ENCODE results near the gene IQSEC1.

The IQSEC1 gene

DNA sequence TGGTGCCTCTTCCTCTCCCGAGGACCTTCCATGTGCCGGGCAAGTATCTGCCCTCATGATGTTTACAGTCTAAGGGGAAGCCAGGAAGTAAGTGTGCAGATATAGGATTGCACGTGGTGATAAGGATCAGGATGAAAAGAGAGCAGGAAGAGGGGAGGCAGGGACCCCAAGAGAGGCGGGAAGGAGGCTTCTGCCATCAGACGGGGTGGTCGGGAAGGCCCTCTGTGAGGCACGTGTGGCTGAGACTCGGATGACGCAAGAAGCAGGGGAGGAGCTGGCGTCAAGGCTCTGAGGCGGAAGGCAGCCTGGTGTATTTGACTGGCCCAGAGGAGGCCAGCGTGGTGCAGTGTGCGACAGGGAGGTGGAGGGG lies 762 bp upstream of the IQSEC1 start:
- peak overlapping the region; percentile 45 for H3K27ac Mint-ChIP-seq
- peaks cover 48% of the 10 kb centered on the region for H3K4me1 Mint-ChIP-seq (ENCODE audit: low read depth)
- peak overlapping the region; percentile 87 for H3K4me3 Mint-ChIP-seq
- H3K27me3 Mint-ChIP-seq (ENCODE audit: low read depth): peaks cover 30% of the 10 kb centered on the region
- H3K36me3 Mint-ChIP-seq (ENCODE audit: low read depth): peaks cover 6% of the 10 kb centered on the region
- no peaks in the 10 kb centered on the region for H3K9me3 Mint-ChIP-seq
- no peak for DNase-seq (ENCODE audit: low spot score)

DNA sequence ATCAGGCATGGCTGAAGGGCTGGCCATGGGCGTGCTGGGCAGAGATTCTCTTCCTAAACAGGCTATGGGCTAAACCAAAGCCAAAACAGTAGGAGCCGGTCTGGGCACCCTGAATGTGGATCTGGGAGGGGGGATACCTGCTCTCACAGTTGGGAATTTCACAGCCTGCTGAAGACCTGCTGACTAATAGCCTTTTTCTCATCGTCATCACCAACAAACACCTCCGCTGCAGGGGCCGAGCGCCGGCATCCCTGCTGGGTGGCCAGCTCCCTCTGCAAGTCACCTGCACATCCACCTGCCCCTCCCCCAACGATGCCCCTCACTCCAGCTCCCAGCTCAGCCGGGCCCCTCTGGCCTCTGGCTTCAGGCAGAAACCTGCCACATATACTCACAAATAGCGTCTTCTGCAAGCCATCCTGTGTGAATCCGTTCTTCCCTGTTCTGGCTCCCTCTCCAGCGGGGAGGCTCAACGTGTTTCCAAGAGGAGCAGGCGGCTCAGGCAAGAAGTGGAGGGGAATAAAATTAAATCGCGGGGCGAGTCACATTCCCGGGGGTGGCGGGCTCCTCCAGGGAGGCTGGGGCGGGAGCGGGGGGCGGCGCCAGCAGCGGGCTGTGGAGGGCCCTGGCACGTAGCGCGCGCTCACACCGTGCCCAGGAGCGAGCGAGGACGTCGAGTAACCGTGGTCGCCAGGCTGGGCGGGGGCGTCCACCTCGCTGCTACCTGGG lies 466 bp downstream of the IQSEC1 start:
- peaks cover 30% of the 10 kb centered on the region for H3K27me3 Mint-ChIP-seq (ENCODE audit: low read depth)
- H3K4me3 Mint-ChIP-seq: peak overlapping the region; percentile 87
- DNase-seq (ENCODE audit: low spot score): no peak
- H3K9me3 Mint-ChIP-seq: no peaks in the 10 kb centered on the region
- peaks cover 7% of the 10 kb centered on the region for H3K36me3 Mint-ChIP-seq (ENCODE audit: low read depth)
- peak overlapping the region; percentile 75 for H3K27ac Mint-ChIP-seq
- H3K4me1 Mint-ChIP-seq (ENCODE audit: low read depth): peaks cover 43% of the 10 kb centered on the region

DNA sequence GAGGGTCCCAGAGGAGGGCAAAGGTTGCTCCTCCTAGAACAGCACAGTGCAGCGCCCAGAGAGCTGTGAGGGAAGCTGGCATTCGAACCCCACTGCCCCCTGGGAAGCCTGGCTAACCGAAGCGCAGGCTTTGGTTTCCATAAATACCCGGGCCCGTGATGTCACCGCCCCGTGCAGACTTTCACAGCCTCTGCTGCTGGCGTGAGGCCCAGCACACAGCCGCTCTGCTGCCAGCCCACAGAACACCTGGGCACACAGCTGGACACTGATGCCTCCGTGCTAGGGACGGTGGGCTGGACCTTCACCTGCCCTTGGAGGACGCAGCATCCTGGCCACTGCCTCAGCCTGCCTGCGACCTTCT lies 1.0 kb downstream of the IQSEC1 start:
- H3K4me1 Mint-ChIP-seq (ENCODE audit: low read depth): peaks cover 41% of the 10 kb centered on the region
- H3K27ac Mint-ChIP-seq: no peak overlapping the region
- peak overlapping the region; percentile 87 for H3K4me3 Mint-ChIP-seq
- no peaks in the 10 kb centered on the region for H3K9me3 Mint-ChIP-seq
- peaks cover 29% of the 10 kb centered on the region for H3K27me3 Mint-ChIP-seq (ENCODE audit: low read depth)
- DNase-seq (ENCODE audit: low spot score): no peak
- H3K36me3 Mint-ChIP-seq (ENCODE audit: low read depth): peaks cover 7% of the 10 kb centered on the region

DNA sequence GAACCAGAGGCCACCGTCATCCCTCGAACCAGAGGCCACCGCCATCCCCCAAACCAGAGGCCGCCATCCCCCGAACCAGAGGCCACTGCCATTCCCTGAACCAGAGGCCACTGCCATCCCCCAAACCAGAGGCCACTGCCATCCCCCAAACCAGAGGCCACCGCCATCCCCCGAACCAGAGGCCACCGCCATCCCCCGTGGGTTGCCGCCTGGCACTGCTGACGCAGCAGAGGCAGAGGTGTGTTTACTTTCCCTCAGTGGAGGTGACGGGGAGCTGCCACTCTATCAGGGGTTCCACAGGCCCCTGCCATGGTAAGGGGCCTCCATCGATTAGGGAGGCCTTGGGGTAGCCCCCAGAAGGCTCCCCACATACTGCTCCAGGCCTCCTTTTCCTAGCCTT lies 1.5 kb downstream of the IQSEC1 start:
- Mint-ChIP-seq H3K27me3 (ENCODE audit: low read depth) (peaks cover 27% of the 10 kb centered on the region), H3K4me3 (peak overlapping the region; percentile 40), H3K36me3 (ENCODE audit: low read depth) (peaks cover 7% of the 10 kb centered on the region), H3K27ac (peak overlapping the region; percentile 45), H3K9me3 (no peaks in the 10 kb centered on the region), H3K4me1 (ENCODE audit: low read depth) (peaks cover 41% of the 10 kb centered on the region)
- DNase-seq (ENCODE audit: low spot score): no peak

DNA sequence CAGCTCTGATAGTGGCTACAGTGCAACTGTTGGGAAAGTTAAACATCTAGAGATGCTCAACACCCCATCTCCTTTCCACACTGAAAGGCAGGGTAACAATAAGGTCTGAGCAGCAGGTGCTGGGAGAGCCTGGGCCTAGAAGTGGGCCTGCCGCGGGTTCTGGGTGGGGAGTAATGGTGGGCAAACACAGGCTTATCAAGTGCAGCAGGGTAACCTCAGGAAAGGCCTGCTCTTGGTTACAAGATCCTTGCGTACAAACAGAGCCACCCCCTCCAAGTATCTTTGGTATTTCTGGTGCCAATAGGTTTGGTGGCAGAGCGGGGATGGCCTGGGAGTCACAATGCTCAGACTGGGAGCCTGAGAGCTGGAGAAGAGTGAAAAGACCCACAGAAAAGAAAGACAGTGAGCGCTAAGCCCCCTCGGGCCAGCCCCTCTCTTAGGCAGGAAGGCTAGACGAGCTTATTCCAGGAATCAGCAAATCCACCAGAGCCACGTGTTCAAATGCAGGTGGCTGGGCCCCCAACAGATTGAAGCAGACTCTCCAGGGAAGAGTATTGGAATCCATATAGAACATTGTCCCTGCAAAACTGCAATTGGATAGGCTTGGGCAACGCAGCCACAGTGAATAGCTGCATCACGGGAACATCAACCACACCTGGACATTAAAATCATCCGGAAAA lies 2.7 kb downstream of the IQSEC1 start:
- no peak for DNase-seq (ENCODE audit: low spot score)
- peak overlapping the region; percentile 74 for H3K4me3 Mint-ChIP-seq
- peaks cover 7% of the 10 kb centered on the region for H3K36me3 Mint-ChIP-seq (ENCODE audit: low read depth)
- peaks cover 43% of the 10 kb centered on the region for H3K4me1 Mint-ChIP-seq (ENCODE audit: low read depth)
- peaks cover 20% of the 10 kb centered on the region for H3K27me3 Mint-ChIP-seq (ENCODE audit: low read depth)
- H3K9me3 Mint-ChIP-seq: no peaks in the 10 kb centered on the region
- peak overlapping the region; percentile 88 for H3K27ac Mint-ChIP-seq

DNA sequence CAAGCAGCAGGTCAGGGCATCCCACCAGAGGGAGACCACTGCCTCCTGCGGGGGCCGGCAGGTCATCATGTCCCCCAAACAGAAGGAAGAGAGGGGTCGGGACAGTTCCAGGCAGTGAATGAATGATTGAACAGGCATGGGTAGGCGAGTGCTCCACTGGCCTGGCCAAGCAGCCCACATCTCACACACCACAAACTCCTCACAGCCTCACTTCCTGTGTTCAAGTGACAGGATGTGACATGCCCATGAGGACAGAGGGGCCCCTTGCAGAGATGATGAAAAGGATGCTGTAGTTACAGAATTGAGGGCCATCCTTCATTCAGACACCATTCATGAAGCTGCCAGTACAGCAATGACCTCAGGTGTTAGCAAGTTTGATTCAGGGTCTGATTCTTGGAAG lies 3.7 kb downstream of the IQSEC1 start:
- peak; percentile 57 for DNase-seq (ENCODE audit: low spot score)
- Mint-ChIP-seq H3K9me3 (no peaks in the 10 kb centered on the region), H3K36me3 (ENCODE audit: low read depth) (peaks cover 7% of the 10 kb centered on the region), H3K4me1 (ENCODE audit: low read depth) (peaks cover 45% of the 10 kb centered on the region), H3K27ac (peak overlapping the region; percentile 88), H3K4me3 (peak overlapping the region; percentile 74), H3K27me3 (ENCODE audit: low read depth) (peaks cover 9% of the 10 kb centered on the region)

DNA sequence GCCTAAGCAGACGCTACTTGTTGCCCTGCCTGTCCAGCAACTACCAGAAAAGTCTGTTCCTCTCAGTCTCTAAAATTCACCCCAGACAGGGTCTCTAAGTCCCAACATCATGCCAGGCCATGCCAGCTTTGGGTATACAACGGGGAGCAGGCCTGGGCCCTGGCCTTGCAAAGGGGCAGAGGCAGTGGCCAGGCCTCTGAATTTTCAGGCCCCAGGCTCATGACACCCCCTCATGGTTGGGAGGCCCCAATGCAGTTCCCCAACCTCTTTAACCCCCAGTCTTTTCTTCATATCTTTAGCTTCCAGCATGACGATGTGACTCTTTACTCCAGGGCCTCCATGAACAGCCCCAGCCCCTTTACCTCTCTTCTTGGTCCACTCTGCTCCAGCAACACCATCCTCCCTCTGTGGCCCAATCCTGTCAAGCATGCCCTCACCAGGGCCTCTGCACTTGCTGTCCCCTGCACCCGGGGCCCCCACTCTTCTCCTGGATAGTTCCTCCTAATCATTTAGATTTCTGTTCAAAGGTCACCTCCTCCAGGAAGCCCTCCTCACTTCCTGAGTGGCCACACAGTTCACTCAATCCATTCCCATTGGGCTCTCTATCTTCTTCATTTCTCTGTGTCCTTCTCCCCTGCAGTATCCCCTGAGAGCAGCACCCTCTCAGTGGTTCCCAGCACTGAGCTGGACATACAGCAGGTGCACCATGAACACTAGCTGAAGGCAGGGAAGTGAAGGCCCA lies 4.8 kb downstream of the IQSEC1 start:
- Mint-ChIP-seq H3K27me3 (ENCODE audit: low read depth) (no peaks in the 10 kb centered on the region), H3K27ac (peak overlapping the region; percentile 88), H3K9me3 (no peaks in the 10 kb centered on the region), H3K4me3 (no peak overlapping the region), H3K36me3 (ENCODE audit: low read depth) (peaks cover 7% of the 10 kb centered on the region), H3K4me1 (ENCODE audit: low read depth) (peaks cover 36% of the 10 kb centered on the region)
- no peak for DNase-seq (ENCODE audit: low spot score)

DNA sequence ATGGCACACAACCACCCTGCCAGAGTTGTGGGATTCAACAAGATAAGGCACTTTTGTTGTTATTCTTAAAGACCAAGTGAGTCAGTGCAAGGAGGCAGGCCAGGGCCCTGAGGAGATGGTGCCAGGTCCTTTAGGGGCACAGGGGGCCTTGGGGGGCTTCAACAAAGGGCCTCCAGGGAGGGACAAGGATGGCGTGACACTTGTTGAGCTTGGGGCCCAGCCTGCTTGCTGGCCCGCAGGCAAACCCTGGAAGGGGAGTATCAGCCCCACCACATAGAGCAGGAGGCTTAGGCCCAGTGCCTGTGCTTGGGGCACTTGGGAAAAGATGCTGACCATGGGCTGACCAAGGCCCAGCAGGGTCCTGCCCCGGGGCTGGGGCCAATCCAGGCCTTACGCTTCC lies 5.5 kb downstream of the IQSEC1 start:
- DNase-seq (ENCODE audit: low spot score): no peak
- H3K4me1 Mint-ChIP-seq (ENCODE audit: low read depth): peaks cover 35% of the 10 kb centered on the region
- peak overlapping the region; percentile 60 for H3K27ac Mint-ChIP-seq
- H3K4me3 Mint-ChIP-seq: no peak overlapping the region
- H3K27me3 Mint-ChIP-seq (ENCODE audit: low read depth): no peaks in the 10 kb centered on the region
- no peaks in the 10 kb centered on the region for H3K9me3 Mint-ChIP-seq
- peaks cover 9% of the 10 kb centered on the region for H3K36me3 Mint-ChIP-seq (ENCODE audit: low read depth)

DNA sequence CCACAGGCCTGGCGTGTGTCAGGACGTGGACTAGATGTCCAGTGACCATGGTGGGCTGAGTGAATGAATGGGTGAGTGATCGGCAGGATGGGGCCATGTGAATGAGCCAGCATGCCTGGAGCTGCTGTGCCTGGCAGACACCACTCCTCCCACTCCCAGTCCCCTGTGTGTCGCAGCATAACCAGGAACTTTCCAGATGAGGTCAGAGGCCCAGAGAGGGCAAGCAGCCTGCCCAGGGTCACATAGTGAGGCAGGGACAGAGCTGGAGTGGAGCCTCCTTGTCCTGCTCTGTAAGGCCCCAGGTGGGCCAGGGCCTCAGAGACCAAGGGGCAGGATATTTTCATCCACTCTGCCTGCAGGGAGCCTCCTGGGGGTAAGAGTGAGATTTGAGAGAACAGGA lies 6.4 kb downstream of the IQSEC1 start:
- H3K27ac Mint-ChIP-seq: peak overlapping the region; percentile 73
- H3K36me3 Mint-ChIP-seq (ENCODE audit: low read depth): peaks cover 9% of the 10 kb centered on the region
- peaks cover 29% of the 10 kb centered on the region for H3K4me1 Mint-ChIP-seq (ENCODE audit: low read depth)

DNA sequence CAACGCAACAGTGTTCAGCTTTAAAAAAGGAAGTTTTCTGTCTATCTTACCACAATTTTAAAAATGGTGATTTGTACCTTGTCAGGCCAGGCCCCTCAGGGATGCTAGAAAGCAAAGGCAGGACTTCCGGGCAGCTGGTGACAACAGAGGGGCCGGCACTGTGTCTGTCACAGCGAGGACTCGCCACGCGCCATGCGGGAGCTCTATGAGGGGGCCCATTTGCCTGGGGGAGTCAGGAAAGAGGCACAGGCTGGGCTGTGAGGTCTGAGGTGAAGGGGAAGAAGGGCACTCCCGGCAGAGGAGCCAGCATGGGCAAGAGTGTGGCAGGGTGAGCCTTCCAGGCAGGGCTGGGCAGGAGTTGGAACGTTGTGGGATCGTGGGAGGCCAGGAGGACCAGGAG lies 7.0 kb downstream of the IQSEC1 start:
- H3K27me3 Mint-ChIP-seq (ENCODE audit: low read depth): no peaks in the 10 kb centered on the region
- peak overlapping the region; percentile 42 for H3K27ac Mint-ChIP-seq
- peaks cover 9% of the 10 kb centered on the region for H3K36me3 Mint-ChIP-seq (ENCODE audit: low read depth)
- no peaks in the 10 kb centered on the region for H3K9me3 Mint-ChIP-seq
- no peak for DNase-seq (ENCODE audit: low spot score)
- peaks cover 29% of the 10 kb centered on the region for H3K4me1 Mint-ChIP-seq (ENCODE audit: low read depth)
- H3K4me3 Mint-ChIP-seq: no peak overlapping the region

More for the DNA sequence above, 6.4 kb downstream of the IQSEC1 start:
- Mint-ChIP-seq H3K27me3 (ENCODE audit: low read depth) (no peaks in the 10 kb centered on the region), H3K4me3 (no peak overlapping the region), H3K9me3 (no peaks in the 10 kb centered on the region)
- DNase-seq (ENCODE audit: low spot score): no peak

DNA sequence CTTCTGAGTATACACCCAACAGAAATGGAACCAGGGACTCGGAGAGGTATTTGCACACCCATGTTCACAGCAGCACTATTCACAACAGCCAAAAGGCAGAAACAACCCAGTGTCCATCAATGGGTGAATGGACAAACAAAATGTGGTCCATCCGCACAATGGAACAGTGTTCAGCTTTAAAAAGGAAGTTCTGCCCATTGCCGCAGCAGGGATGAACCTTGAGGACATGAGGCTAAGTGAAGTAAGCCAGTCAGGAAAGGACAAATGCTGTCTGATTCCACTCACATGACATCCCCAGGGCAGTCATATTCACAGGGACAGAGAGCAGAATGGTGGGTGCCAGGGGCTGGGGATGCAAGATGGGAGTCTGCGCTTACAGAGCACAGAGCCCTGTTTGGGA lies 7.5 kb downstream of the IQSEC1 start:
- peaks cover 9% of the 10 kb centered on the region for H3K36me3 Mint-ChIP-seq (ENCODE audit: low read depth)
- peak overlapping the region; percentile 42 for H3K27ac Mint-ChIP-seq
- H3K4me1 Mint-ChIP-seq (ENCODE audit: low read depth): peaks cover 27% of the 10 kb centered on the region
- no peaks in the 10 kb centered on the region for H3K27me3 Mint-ChIP-seq (ENCODE audit: low read depth)
- DNase-seq (ENCODE audit: low spot score): no peak
- H3K9me3 Mint-ChIP-seq: no peaks in the 10 kb centered on the region
- H3K4me3 Mint-ChIP-seq: no peak overlapping the region

DNA sequence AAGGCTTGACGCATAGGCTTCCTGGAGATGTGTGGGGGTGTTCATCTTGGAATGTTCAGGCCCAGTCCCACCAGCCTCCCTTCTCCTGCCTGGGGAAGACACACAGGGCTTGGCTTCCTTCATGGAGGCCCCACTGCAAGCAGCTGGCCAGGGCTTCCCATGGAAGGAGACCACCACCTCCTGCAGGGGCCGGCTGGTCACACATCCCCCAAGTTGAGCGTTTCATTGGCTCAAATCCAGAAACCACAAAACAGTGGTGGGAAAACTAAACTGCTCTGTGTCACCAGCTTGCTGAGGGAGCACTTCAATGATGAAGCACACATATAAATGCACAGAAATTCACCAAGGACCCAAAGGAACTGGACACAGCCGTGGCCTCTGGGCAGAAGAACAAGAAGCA lies 8.3 kb downstream of the IQSEC1 start:
- no peak overlapping the region for H3K4me3 Mint-ChIP-seq
- peak overlapping the region; percentile 21 for H3K27ac Mint-ChIP-seq
- peaks cover 7% of the 10 kb centered on the region for H3K36me3 Mint-ChIP-seq (ENCODE audit: low read depth)
- DNase-seq (ENCODE audit: low spot score): no peak
- H3K27me3 Mint-ChIP-seq (ENCODE audit: low read depth): no peaks in the 10 kb centered on the region
- no peaks in the 10 kb centered on the region for H3K9me3 Mint-ChIP-seq
- H3K4me1 Mint-ChIP-seq (ENCODE audit: low read depth): peaks cover 19% of the 10 kb centered on the region

DNA sequence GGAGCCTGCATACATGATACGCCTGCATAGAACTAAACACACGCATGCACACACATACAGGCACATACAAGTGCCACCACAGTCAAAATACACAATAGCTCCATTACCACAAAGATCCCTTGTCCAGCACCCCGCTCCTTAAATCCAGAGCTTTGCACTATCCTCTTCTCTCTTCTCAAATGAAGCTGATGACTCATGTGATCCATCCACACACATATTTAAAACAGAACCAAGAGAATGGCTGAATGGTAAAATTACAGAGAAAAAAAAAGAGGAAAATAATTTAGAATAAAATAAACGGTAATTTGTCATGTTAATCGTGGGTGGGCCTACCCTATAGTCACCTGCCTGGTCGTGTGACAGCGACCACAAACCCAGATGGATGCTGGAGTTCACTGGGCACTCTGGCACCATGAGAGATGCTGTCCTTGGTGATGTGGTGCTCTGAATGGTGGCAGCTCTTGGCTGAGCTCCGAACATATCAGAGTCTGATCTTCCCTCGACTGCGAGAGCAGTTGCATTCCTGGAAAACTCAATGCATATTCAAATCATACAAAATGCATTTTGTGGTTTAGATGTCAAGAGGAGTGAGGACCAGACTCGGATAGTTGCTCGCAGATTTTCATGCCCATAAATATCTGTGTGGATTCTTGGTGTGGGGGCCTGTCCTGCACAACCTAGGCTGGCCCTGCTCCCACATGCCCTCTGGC lies 8.9 kb downstream of the IQSEC1 start:
- H3K4me3 Mint-ChIP-seq: no peak overlapping the region
- peaks cover 5% of the 10 kb centered on the region for H3K36me3 Mint-ChIP-seq (ENCODE audit: low read depth)
- no peak for DNase-seq (ENCODE audit: low spot score)
- no peaks in the 10 kb centered on the region for H3K9me3 Mint-ChIP-seq
- no peaks in the 10 kb centered on the region for H3K27me3 Mint-ChIP-seq (ENCODE audit: low read depth)
- H3K4me1 Mint-ChIP-seq (ENCODE audit: low read depth): peaks cover 13% of the 10 kb centered on the region
- no peak overlapping the region for H3K27ac Mint-ChIP-seq

DNA sequence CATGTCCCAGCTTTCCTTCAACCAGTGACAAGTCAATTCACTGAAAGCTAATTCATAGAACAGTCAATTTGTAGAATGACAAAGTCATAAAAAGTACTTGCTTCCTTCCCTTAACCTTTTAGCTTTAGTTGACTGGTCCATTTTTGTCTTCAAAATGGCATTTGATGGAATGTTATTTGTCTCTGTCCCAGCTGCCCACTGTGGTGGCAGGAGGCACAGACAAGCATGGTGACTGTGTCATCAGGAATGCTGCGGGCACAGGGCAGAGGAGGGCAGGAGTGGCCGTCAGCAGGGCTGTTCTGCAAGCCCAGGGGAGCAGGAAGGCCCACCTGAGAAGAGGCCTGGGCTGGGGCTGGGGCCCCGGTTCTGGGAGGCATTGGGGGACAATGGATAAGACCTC lies 10.0 kb downstream of the IQSEC1 start:
- no peak for DNase-seq (ENCODE audit: low spot score)
- Mint-ChIP-seq H3K36me3 (ENCODE audit: low read depth) (peaks cover 2% of the 10 kb centered on the region), H3K9me3 (no peaks in the 10 kb centered on the region), H3K4me3 (no peak overlapping the region), H3K4me1 (ENCODE audit: low read depth) (peaks cover 4% of the 10 kb centered on the region), H3K27ac (no peak overlapping the region), H3K27me3 (ENCODE audit: low read depth) (no peaks in the 10 kb centered on the region)
